Psoas muscle (tissue), 8 donors: ENCODE data around the gene LRP1. TPM values are rescaled to one million over a fixed set of nuclear protein-coding genes. Genes with fewer than 3 reads are reported as not detected.
A peak's percentile ranks its signal among the peaks of the same experiment; 100 is the strongest.

Experiments used
- ATAC-seq, 4 donors: fragments of 200-7000 bp; cut with Tn5 transposase; one replicate each; pipeline ENCODE4 v1.9.1; 2020; ENCODE audit warnings: moderate library complexity in 3 of 4, mild to moderate bottlenecking in 2 of 4
- DNase-seq, 2 donors: peaks; one replicate each; pipeline ENCODE4 v3.0.0-alpha.2; 2020
- H3K27ac ChIP-seq: fragments of 200-600 bp; one replicate; pipeline ENCODE4 v1.8.0; 2022
- H3K27me3 ChIP-seq, 3 donors: fragments of 200-600 bp in 1 of 3; one replicate each; pipeline versions ENCODE4 v1.6.1 to v1.8.0; 2013 to 2022; ENCODE audit warnings: low read length in 2 of 3, mild to moderate bottlenecking in 2 of 3, moderate library complexity in 1 of 3; ENCODE audit not compliant: insufficient read depth in 3 of 3
- H3K36me3 ChIP-seq, 2 donors: fragments of 200-600 bp in 1 of 2; one replicate each; pipeline versions ENCODE4 v1.6.1 to v1.8.0; 2013 to 2022; ENCODE audit warnings: low read depth in 1 of 2, mild to moderate bottlenecking in 1 of 2, moderate library complexity in 1 of 2; ENCODE audit not compliant: insufficient read depth in 1 of 2
- H3K4me1 ChIP-seq: fragments of 200-600 bp; one replicate; pipeline ENCODE4 v1.8.0; 2022
- H3K4me3 ChIP-seq: fragments of 200-600 bp; one replicate; pipeline ENCODE4 v1.8.0; 2022; ENCODE audit warnings: mild to moderate bottlenecking
- H3K9me3 ChIP-seq: fragments of 200-600 bp; one replicate; pipeline ENCODE4 v1.8.0; 2022
- WGBS, 3 donors: extraction: QIAGEN DNeasy Blood & Tissue Kit; methylation state at CpG; one replicate each; pipeline versions ENCODE4 v1.1.6 to v1.1.7; 2013; 5-methylcytosine and 5-hydroxymethylcytosine counted together
- intact Hi-C, 2 donors: fragments of 100-400 bp; cut with DNase I; formaldehyde crosslinking; loops; one replicate each; pipeline versions ENCODE4 v1.11.0 to v1.14.2; 2022
- polyA plus RNA-seq, 3 donors: library from polyadenylated mRNA; stranded (reverse); fragments of 200-250 nt; gene quantifications; one replicate each; pipeline ENCODE4 v1.2.3, GENCODE V29; 2013
- total RNA-seq, 4 donors: library from RNA; stranded (reverse); fragmentation: NEBNext Ultra II Directional in 2 of 4; extraction: Animal tissue kit (Norgen Biotek cat#: 25700) in 2 of 4; gene quantifications; one replicate each; pipeline versions ENCODE4 v1.2.1 to v1.2.4, GENCODE V29; 2021 to 2023
- TF ChIP-seq, protein P1 (sequence below): fragments of 200-600 bp; IDR thresholded peaks from one replicate; pipeline ENCODE4 v1.8.0; 2022; ENCODE audit warnings: antibody characterized with exemption
- donor health status: healthy with polysubstance abuse.
- donor health status: DM: no; HTN: no; CAD: no; lungs with moderate emphysema.
- donor health status: Bipolar disorder and iron deficiency.
- donor health status: healthy.
- donor health status: DM: yes; HTN: yes; CAD: no.
- donor health status: DM: no; HTN: no; CAD: no.
- donor health status: DM: no; HTN: no; CAD: no.
- donor health status: DM: yes; HTN: yes; CAD: no.

LRP1 gene
- total and polyA plus RNA-seq, 7 donors: 10.7 to 50.6 (median 33.1) TPM

DNA sequence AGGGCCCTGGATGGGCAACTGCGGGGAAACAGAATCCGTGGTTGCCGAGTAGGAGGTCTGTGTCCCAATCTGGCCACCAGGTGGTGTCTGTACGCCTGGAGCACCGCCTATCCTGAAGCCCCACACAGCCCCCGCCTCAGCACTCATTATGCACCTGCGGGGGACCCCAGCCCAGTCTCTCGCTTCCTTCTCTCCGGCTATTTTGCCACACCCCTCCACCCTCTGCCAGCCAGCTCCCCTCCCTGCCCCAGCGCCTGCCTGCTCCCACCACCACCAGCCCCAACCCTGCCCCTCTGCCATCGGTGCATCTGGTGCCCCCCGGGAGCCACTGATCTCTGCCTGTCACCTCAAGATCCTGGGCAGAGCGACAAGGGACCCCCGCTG, 86.1 kb downstream of the LRP1 start:
- ATAC-seq (peak; percentile 63 to 85 (median 68)), DNase-seq (peak; percentile 67 to 80)
- 2 to 8% (median 2%) methylated on average over 11 to 14 of the region's 14 CpGs for WGBS, 3 donors
- Histone ChIP-seq H3K4me3 (no peak overlapping the region), H3K4me1 (peaks cover 14% of the 10 kb centered on the region), H3K36me3 (no peaks in the 10 kb centered on the region), H3K27ac (no peak overlapping the region), H3K27me3 (peaks cover 0 to 44% (median 20%) of the 10 kb centered on the region in 3 donors), H3K9me3 (no peaks in the 10 kb centered on the region)
- intact Hi-C loops: loop anchor here (1.0 to 10.0 kb wide), 4 partner anchors 22 to 250 kb away; a partner anchor contains a TSS
- TF ChIP-seq, protein P1, sequence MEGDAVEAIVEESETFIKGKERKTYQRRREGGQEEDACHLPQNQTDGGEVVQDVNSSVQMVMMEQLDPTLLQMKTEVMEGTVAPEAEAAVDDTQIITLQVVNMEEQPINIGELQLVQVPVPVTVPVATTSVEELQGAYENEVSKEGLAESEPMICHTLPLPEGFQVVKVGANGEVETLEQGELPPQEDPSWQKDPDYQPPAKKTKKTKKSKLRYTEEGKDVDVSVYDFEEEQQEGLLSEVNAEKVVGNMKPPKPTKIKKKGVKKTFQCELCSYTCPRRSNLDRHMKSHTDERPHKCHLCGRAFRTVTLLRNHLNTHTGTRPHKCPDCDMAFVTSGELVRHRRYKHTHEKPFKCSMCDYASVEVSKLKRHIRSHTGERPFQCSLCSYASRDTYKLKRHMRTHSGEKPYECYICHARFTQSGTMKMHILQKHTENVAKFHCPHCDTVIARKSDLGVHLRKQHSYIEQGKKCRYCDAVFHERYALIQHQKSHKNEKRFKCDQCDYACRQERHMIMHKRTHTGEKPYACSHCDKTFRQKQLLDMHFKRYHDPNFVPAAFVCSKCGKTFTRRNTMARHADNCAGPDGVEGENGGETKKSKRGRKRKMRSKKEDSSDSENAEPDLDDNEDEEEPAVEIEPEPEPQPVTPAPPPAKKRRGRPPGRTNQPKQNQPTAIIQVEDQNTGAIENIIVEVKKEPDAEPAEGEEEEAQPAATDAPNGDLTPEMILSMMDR: peak; percentile 65

DNA sequence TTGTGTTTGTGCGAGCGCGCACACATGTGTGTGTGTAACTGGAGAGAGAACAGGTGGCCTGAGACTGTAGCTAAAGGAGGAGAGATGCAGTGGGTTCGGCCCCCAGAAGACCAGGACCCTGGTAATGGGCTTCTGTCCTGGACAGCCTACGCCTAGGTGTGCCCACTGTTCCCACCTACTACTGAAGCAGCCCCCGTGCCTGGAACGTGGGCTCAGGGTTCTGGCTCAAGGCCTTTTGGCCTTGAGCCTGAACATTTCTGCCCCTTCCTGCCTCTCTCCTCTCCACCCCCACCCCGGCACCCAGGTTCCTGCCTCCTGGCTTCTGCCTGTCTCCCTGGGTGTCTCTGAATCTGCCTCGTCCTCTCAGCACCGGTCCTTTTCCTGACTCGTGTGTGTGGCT, 86.8 kb downstream of the LRP1 start:
- DNase-seq (no peak), ATAC-seq (no peak)
- Histone ChIP-seq H3K4me3 (no peak overlapping the region), H3K9me3 (no peaks in the 10 kb centered on the region), H3K36me3 (no peaks in the 10 kb centered on the region), H3K27ac (no peak overlapping the region), H3K4me1 (peaks cover 14% of the 10 kb centered on the region), H3K27me3 (peaks cover 0 to 50% (median 22%) of the 10 kb centered on the region in 3 donors)
- TF ChIP-seq, protein P1: no peak
- 26 to 42% (median 30%) methylated on average over 11 of the region's 11 CpGs for WGBS, 3 donors
- intact Hi-C loops: loop anchor here in 1 of 2 donors (2.0 to 10.0 kb wide), 3 partner anchors 22 to 250 kb away; a partner anchor contains a TSS

DNA sequence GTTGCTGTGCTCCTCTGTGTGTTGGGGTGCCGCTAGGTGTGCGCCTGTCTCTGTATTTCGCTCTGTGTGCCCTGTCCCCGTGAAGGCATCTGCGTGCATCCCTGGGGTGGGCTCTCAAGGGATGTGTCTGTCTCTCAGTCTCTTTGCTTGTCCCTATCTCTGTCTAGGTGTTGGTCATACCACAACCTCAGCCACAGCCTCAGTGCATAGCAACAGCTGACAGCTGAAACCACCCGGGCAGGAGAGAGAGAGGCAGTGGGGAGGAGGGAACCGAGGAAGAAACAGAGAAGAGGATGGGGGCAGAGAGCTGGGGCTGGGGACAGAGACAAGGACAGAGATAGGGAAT, 87.4 kb downstream of the LRP1 start:
- Histone ChIP-seq H3K9me3 (no peaks in the 10 kb centered on the region), H3K4me1 (peaks cover 14% of the 10 kb centered on the region), H3K4me3 (no peak overlapping the region), H3K27me3 (peaks cover 0 to 55% (median 22%) of the 10 kb centered on the region in 3 donors), H3K27ac (no peak overlapping the region), H3K36me3 (no peaks in the 10 kb centered on the region)
- WGBS, 3 donors: 24 to 31% (median 26%) methylated on average over 7 of the region's 7 CpGs
- intact Hi-C loops: loop anchor here in 1 of 2 donors (2.0 to 10.0 kb wide), 3 partner anchors 21 to 249 kb away; a partner anchor contains a TSS
- no peak for DNase-seq
- ATAC-seq: no peak
- TF ChIP-seq, protein P1: no peak

DNA sequence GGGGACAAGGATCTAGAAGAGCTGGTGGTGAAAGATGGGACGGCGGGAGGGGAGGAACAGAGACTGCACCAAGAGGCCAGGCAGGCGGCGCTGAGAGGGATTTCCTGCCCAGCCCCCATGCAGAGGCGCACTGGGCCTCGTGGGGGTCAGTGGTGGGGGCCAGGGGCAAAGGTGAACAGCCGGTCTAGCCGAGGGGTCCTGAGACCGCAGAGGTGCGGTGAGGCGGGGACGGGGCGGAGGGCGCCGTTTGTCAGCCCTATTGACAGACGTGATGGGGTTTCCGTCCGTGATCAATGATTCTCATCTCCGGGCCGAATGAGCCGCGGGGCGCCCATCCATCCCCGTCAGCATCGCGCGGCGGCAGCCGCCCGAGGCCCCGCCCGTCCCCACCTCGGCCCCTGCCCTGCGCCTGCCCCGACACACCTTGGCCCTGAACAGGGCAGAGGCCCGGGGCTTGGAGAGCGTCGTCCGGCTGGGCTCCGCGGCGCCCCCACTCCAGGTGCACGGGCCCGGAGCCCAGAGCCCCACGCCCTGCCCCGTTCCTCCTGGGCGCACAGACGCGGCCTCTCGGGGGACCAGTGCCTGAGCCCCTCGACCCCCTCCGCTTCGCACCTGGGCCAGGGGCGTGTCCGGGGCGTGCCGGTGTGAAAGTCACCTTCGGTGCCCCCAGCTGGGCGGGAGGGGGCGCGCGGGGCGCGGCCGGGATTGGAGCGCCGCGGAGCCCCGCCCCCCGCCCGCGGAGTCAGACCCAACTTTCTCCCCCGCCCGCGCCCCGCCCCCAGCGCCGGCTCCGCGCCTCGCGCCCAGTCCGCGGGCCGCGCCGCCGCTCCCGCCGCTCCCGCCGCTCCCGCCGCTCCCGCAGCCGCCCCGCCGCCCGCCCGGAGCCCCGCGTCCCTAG, 88.0 kb downstream of the LRP1 start, which contains the start of gene NXPH4:
TSS of gene NXPH4 (plus strand) at position 781 of the 898 bp plus-strand sequence. CDS start 176 bp downstream, outside the sequence.
- WGBS, 3 donors: 2% methylated on average over 24 to 100 of the region's 102 CpGs
- Histone ChIP-seq H3K27ac (no peak within 1 kb of the TSS), H3K4me1 (peaks cover 14% of the 10 kb centered on the region), H3K4me3 (peak within 1 kb of the TSS; percentile 68), H3K36me3 (no peaks in the 10 kb centered on the region), H3K27me3 (peaks cover 0 to 59% (median 26%) of the 10 kb centered on the region in 3 donors), H3K9me3 (no peaks in the 10 kb centered on the region)
- TF ChIP-seq, protein P1: no peak
- intact Hi-C loops: loop anchor here in 1 of 2 donors (10.0 kb wide), 1 partner anchor 249 kb away; no protein-coding TSS in a partner anchor
- DNase-seq: no peak
- no peak for ATAC-seq
